Measurements from ENCODE around the gene KRTAP12-3.
"Not testable (repeated sequence)": the region's sequence is repeated elsewhere in the genome, so short reads cannot be mapped to it uniquely, and the experiment has no call there.

KRTAP12-3 gene, protein sequence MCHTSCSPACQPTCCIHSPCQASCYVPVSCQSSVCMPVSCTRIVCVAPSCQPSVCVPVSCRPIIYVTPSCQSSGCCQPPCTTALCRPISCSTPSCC

DNA sequence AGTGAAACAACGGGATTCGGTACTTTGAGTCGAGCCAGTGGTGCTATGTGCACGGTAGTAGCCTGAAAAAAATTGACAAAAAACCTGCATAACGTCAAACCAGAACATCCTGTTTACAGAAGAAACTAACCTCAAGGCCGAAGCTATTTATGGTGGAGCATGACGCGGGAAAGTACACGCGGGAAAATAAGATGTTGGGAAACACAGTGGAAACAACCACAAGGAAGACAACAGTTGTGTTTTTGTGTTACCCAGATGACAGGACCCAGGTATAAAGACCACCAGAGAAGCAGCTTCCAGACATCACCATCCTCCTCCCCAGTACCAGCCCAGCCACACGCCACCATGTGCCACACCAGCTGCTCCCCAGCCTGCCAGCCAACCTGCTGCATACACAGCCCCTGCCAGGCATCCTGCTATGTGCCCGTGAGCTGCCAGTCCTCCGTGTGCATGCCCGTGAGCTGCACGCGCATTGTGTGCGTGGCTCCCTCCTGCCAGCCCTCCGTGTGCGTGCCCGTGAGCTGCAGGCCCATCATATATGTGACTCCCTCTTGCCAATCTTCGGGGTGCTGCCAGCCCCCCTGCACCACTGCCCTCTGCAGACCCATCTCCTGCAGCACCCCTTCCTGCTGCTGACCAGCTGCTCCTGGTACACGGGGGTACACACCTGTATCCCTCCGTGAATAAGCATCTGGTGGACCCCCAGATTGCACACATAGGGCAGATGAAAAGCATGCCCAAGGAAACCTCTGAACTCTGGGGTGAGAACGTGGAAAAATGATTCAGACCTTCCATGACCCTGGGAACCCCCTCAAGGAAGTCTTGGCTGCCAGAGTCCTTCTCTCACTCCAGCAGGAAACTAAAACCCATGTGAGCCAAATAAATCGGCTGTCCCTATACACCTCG, at the start of gene KRTAP12-3:
Gene KRTAP12-3, plus strand, starts transcription at position 298 of the 906 bp plus-strand sequence. Its CDS starts 48 bp downstream, at position 346.
- in situ Hi-C loops (cut with MboI; ENCODE audit: low sequenced_read_pairs): no loop called here

- in situ Hi-C loops (cut with MboI; ENCODE audit: low sequenced_read_pairs): no loop called here
Measured at GRCh38 chr21:44609193-44609592, 48.5 kb upstream of the KRTAP12-3 start.

GRCh38 chr21:44610157-44610843, 47.4 kb upstream of the KRTAP12-3 start:
- in situ Hi-C loops (cut with MboI; ENCODE audit: low sequenced_read_pairs): not testable (repeated sequence)

GRCh38 chr21:44611551-44611950, 46.2 kb upstream of the KRTAP12-3 start:
- in situ Hi-C loops (cut with MboI; ENCODE audit: low sequenced_read_pairs): no loop called here

- in situ Hi-C loops (cut with MboI; ENCODE audit: low sequenced_read_pairs): no loop called here
Measured at GRCh38 chr21:44612029-44612486, 45.7 kb upstream of the KRTAP12-3 start, which contains the start of gene KRTAP10-8. Gene KRTAP10-8 (plus strand): TSS chr21:44612079. CDS start chr21:44612101, 22 bp downstream.

GRCh38 chr21:44612669-44613229, 45.0 kb upstream of the KRTAP12-3 start:
- in situ Hi-C loops (cut with MboI; ENCODE audit: low sequenced_read_pairs): no loop called here

DNA sequence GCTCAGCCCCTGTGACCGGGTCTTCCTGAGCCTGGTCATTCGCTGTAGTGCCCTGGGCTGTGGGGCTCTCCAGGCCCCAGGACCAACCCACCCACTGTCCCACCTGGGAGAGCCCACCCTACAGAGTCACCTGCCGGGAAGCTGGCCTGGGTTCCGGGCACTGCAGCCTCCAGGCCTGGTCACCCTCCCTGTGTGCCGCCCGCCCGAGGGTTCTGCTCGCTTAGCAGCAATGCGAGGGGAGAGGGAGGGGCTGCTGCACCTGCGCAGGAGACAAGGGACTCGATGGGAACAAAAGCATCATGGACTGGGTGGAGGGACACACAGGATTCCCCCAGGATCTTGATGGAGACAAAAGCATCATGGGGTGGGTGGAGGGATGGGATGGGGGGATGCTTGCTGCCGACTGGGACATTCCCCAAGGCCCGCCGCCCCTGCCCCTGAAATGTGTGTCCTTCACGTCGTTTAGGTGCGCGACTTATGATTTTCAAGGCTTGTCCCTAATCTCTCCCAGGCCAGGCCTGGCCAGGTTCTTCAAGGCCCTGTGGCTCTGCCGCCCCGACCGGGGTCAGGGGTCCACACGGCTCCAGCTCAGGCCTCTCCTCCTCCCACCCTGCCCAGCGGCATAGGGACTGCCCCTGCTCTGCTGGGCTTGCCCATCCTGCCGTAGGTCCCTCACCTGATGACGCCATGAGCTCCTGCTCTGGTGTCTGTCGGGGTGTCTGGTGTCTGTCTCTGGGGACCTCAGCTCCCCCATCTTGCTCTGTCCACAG, 44.2 kb upstream of the KRTAP12-3 start:
- in situ Hi-C loops (cut with MboI; ENCODE audit: low sequenced_read_pairs): no loop called here

- in situ Hi-C loops (cut with MboI; ENCODE audit: low sequenced_read_pairs): no loop called here
Measured at GRCh38 chr21:44614161-44614631, 43.5 kb upstream of the KRTAP12-3 start.

DNA sequence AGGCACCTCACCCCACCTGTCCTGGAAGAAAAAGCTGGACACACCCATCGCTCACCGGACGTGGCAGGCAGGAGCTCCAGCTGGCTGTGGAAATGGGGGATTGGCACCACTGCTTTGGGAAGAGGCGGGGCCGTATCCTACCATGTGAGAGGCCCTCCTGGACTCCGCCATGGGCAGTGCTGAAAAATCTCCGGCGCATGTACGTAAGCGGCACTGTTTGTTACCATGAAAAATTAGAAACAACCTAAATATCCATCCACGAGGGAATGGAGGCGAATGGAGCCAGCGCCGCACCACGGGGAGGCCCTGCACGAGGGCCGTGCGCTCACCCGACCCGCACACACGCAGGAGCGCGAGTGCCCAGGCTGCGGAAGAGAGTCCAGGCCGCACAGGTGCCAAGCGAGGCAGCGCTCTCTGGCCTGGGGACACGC, 42.8 kb upstream of the KRTAP12-3 start:
- in situ Hi-C loops (cut with MboI; ENCODE audit: low sequenced_read_pairs): no loop called here

- in situ Hi-C loops (cut with MboI; ENCODE audit: low sequenced_read_pairs): no loop called here
Measured at GRCh38 chr21:44615466-44615865, 42.3 kb upstream of the KRTAP12-3 start.

GRCh38 chr21:44615911-44616590, 41.7 kb upstream of the KRTAP12-3 start:
- in situ Hi-C loops (cut with MboI; ENCODE audit: low sequenced_read_pairs): no loop called here

DNA sequence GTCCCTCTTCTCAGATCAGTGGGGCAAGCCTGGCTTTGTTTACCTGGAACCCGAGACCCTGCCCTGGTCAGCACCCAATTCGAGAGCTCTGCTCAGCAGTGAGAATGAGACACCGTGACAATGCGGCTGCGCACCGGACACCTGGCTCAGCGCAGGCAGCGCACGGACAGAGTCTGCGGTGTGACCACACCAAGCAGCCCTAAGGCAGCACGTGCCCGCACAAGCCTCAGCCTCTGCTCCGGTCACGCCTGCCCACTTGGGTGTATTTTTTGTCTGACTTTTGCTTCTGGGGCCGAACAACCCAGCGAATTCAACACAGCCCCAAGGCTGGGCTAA, 41.2 kb upstream of the KRTAP12-3 start:
- in situ Hi-C loops (cut with MboI; ENCODE audit: low sequenced_read_pairs): no loop called here

- in situ Hi-C loops (cut with MboI; ENCODE audit: low sequenced_read_pairs): no loop called here
Measured at GRCh38 chr21:44617071-44617501, 40.6 kb upstream of the KRTAP12-3 start.

DNA sequence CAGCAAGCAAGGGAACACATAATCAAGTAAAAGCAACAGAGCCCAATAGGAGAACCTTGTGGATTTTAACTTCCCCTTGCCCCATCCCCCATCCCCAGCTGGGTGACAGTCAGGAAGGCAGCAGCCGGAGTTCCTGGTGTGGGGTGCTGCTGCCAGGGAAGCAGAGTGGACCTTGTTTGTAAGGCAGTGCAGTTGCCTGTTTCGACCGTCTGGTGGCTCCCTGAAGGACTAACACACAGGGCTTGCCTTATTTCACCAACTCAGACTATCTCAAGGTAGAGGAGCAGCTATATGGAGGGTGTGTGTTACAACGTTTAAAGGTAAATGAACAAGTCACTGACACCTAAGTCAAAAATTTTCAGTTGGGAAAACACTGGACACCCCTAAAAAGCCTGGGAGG, 39.2 kb upstream of the KRTAP12-3 start:
- in situ Hi-C loops (cut with MboI; ENCODE audit: low sequenced_read_pairs): no loop called here

- in situ Hi-C loops (cut with MboI; ENCODE audit: low sequenced_read_pairs): no loop called here
Measured at GRCh38 chr21:44618909-44619308, 38.8 kb upstream of the KRTAP12-3 start.

DNA sequence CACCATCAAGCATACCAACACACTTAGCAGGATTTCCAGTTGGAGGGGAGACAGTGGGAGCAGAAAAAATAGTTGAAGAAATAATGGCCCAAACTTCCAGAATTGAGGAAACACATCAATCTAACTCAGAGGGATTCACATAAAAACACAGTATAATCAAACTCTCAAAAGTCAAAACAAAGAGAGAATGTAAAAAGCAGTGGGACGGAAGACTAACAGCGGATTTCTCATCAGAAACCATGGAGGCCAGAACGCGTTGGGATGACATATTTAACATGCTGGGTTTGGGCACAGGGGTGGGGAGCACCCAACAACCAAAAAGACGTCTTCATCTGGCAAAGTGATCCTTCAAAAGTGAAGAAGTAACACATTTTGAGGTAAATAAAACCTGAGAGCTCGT, 37.8 kb upstream of the KRTAP12-3 start:
- in situ Hi-C loops (cut with MboI; ENCODE audit: low sequenced_read_pairs): no loop called here

DNA sequence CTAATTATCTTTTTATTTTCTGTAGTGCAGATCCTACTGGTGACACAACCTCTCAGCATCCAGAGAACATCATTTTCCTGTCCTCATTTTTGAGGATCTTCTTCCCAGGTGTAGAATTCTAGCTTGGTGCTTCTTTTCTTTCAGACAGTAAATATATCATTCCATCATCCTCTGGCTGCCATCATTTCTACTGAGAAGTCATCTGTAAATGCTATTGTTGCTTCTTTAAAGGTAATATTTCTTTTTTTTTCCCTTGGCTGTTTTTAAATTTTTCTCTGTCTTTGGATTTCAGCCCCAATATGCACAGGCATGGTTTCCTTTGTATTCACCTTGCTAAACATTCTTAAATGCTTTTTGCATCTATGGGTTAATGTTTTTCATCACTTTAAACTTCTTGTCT, 34.2 kb upstream of the KRTAP12-3 start:
- in situ Hi-C loops (cut with MboI; ENCODE audit: low sequenced_read_pairs): no loop called here

DNA sequence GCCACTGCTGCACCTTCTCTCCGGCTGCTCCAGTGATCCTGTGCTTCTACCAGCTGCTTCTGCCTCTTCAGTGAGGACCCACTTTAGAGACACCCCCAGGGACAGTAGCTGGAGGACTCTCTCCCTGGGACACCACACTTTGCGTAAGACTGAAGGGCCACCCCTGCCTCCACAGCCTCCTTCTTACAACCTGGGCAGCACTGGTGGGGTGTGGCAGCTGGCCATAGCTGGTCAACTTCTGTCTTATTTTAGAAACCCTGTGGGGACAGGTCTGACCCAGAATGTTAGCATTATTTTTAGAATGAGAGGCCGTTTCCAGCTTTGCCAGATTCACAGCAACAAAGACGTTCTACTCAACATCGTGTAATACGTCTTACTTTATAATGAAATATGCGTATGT, 32.0 kb upstream of the KRTAP12-3 start:
- in situ Hi-C loops (cut with MboI; ENCODE audit: low sequenced_read_pairs): no loop called here

DNA sequence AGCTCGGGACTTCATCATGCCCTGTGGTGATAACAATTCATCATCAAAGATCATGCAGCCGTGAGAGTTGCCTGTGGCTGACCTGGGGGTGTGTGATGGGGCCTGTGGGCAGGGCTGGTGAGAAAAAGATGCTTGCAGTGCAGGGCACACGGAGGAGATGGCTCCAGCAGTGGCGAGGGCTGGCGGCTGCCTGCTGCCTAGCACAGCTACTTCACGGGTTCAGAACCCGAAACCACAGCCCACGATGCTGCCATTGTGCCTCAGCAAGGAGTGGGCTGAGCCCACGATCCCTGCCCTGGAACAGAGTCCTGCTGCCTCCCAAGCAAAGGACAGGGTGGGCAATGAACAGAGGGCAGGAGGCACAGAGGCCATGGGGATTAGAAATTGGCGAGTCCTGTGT, 31.5 kb upstream of the KRTAP12-3 start:
- in situ Hi-C loops (cut with MboI; ENCODE audit: low sequenced_read_pairs): no loop called here

DNA sequence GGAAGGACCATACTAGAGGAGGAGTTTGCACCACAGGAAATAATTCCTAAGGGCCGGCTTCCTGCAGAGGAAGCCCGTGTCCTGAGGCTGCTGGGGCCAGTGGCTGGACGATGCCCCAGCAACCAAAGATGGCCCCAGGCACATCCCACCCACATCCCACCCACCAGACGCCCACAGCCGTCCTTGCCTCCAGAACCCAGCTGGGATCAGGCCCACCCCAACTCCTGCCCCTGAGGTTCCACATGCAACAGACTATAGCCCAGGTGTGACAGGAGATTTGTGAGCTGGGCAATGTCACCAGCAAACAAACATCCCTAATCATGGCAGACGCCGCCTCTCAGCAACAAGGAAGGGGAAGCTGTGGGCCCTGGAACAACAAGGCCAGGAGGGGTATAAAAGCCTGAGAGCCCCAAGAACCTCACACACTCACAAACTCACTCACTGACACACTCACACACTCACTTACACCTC, 31.0 kb upstream of the KRTAP12-3 start, which contains the start of gene KRTAP10-9:
Gene KRTAP10-9, plus strand, starts transcription at position 421 of the 471 bp plus-strand sequence. CDS start 79 bp downstream, outside the sequence.
- in situ Hi-C loops (cut with MboI; ENCODE audit: low sequenced_read_pairs): no loop called here

All from HL-60/S4 treated with phorbol 12-myristate 13-acetate at 8.2 ng/mL for 4 days and 3 days (cell line).